ENCODE results near the gene MYO9B.

- no peak for TF ChIP-seq CTCF (conservative IDR thresholded peaks at IDR 0.05; ENCODE audit: low read depth, low read length)
- TF ChIP-seq EZH2 (IDR thresholded peaks at IDR 0.05; ENCODE audit: borderline replicate concordance, low read depth, low read length, poor library complexity, severe bottlenecking) = no peak
Observed at GRCh38 chr19:17114414-17114831, 38.8 kb downstream of the MYO9B start.

Measured in A673 (cell line).